OCI-LY7 (cell line): ENCODE measurements around the gene GLIPR1L1. TPM values are rescaled to one million over a fixed set of nuclear protein-coding genes. Genes with fewer than 3 reads are reported as not detected.

Source experiments
- BruUV-seq: library from RNA; stranded (reverse); fragments of 400-500 nt; replicated peaks from 2 replicates; lab custom pipeline; 2021; lab: Mats Ljungman, UMichigan
- CTCF ChIA-PET: fragments of 300-600 bp; sonication (Branson Sonifier 250); formaldehyde crosslinking; loops from one replicate; lab custom pipeline; 2022; ENCODE audit warnings: antibody characterized with exemption; ENCODE audit not compliant: unreplicated experiment; lab: Charles Lee
- POLR2A ChIA-PET: fragments of 300-600 bp; sonication (Branson Sonifier 250); formaldehyde crosslinking; loops from one replicate; lab custom pipeline; 2022; ENCODE audit warnings: antibody characterized with exemption; lab: Charles Lee
- DNase-seq: peaks from one replicate; pipeline ENCODE4 v3.0.0-alpha.2; 2015; ENCODE audit warnings: low spot score
- H2AFZ ChIP-seq: fragments of 200-600 bp; sonication (generic), shearing (Covaris generic); 2 replicates; pipeline ENCODE4 v1.6.1; 2014; ENCODE audit warnings: mild to moderate bottlenecking, antibody characterized with exemption, low read length, moderate library complexity
- H3K27ac ChIP-seq: fragments of 200-600 bp; sonication (generic); 2 replicates; pipeline ENCODE4 v1.5.1; 2014; ENCODE audit warnings: mixed run types, low read depth, mild to moderate bottlenecking, moderate library complexity, low read length, inconsistent platforms; ENCODE audit not compliant: poor library complexity, severe bottlenecking
- H3K36me3 ChIP-seq: fragments of 200-600 bp; sonication (generic); 2 replicates; pipeline ENCODE4 v1.6.1; 2014; ENCODE audit warnings: mild to moderate bottlenecking, antibody characterized with exemption, low read length, moderate library complexity, mixed read lengths; ENCODE audit not compliant: insufficient read depth
- H3K4me1 ChIP-seq: fragments of 200-600 bp; sonication (generic); 2 replicates; pipeline ENCODE4 v1.5.1; 2014; ENCODE audit warnings: mild to moderate bottlenecking, low read length; ENCODE audit not compliant: insufficient read depth, poor library complexity, severe bottlenecking
- H3K4me2 ChIP-seq: fragments of 200-600 bp; sonication (generic); 2 replicates; pipeline ENCODE4 v1.6.1; 2014; ENCODE audit warnings: mild to moderate bottlenecking, low read length
- H3K4me3 ChIP-seq: fragments of 200-600 bp; sonication (generic); 2 replicates; pipeline ENCODE4 v1.5.1; 2014; ENCODE audit warnings: mild to moderate bottlenecking, low read depth, low read length; ENCODE audit not compliant: poor library complexity, severe bottlenecking
- H3K79me2 ChIP-seq: fragments of 200-600 bp; sonication (generic); 2 replicates; pipeline ENCODE4 v1.6.1; 2016; ENCODE audit warnings: low read depth, mild to moderate bottlenecking, low read length, moderate library complexity, mixed read lengths; ENCODE audit not compliant: insufficient read depth
- H3K9me2 ChIP-seq: fragments of 200-600 bp; sonication (generic); 2 replicates; pipeline ENCODE4 v1.6.1; 2016; ENCODE audit warnings: mild to moderate bottlenecking, low read length, mixed read lengths; ENCODE audit not compliant: insufficient read depth
- H3K9me3 ChIP-seq: fragments of 200-600 bp; sonication (generic); 2 replicates; pipeline ENCODE4 v1.6.1; 2014; ENCODE audit warnings: mild to moderate bottlenecking, mixed run types, low read length, mixed read lengths
- H4K20me1 ChIP-seq: fragments of 200-600 bp; sonication (generic); 2 replicates; pipeline ENCODE4 v1.6.1; 2014; ENCODE audit warnings: mild to moderate bottlenecking, antibody characterized with exemption, low read length, moderate library complexity, mixed read lengths; ENCODE audit not compliant: insufficient read depth
- CTCF ChIP-seq: fragments of 200-600 bp; sonication (generic); conservative IDR thresholded peaks from 2 replicates; pipeline ENCODE4 v1.5.1; 2014; ENCODE audit warnings: mild to moderate bottlenecking, antibody characterized with exemption, low read length, moderate library complexity, mixed read lengths
- EZH2phosphoT487 ChIP-seq: fragments of 200-600 bp; sonication (generic); IDR thresholded peaks from 2 replicates; pipeline ENCODE4 v1.6.1; 2018; ENCODE audit warnings: low read depth, borderline replicate concordance, mild to moderate bottlenecking, mixed run types, antibody characterized with exemption, low read length, moderate library complexity, mixed read lengths
- intact Hi-C: fragments of 100-400 bp; cut with micrococcal nuclease; formaldehyde crosslinking; loops from one replicate; pipeline ENCODE4 v1.10.0; 2022; ENCODE audit not compliant: unreplicated experiment
- total RNA-seq, 2 experiments: library from RNA; depleted of rRNA in 1 of 2; stranded (reverse); fragments of >200 nt in 1 of 2; shearing (Covaris generic) in 1 of 2; gene quantifications; 2 replicates each; pipeline ENCODE4 v1.2.3, GENCODE V29; 2014 to 2022

Gene GLIPR1L1
- total RNA-seq, 2 experiments from 2014 or later: not detected

DNA sequence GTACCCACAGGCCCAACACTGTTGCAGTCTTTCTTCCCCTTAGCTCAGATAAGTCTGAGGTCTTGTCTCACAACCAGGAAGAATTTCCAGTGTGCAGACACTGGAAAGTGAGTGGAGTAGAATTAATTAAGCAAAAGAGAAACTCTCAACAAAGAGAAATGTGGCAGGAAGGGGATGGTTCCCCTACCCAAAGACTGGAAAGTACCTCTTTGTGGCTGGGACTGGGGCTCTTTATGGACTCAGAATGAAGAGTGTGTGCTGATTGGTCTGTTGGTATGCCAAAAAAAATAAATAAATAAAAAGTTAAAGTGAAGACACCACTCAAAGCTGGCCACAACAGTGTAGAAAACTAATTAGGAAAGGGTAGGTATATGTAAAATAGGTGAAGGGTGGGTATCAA is 26.4 kb downstream of the GLIPR1L1 start:
- Histone ChIP-seq H3K27ac (no peak overlapping the region), H3K9me2 (no peaks in the 10 kb centered on the region), H3K9me3 (no peaks in the 10 kb centered on the region), H3K36me3 (no peaks in the 10 kb centered on the region), H3K79me2 (no peaks in the 10 kb centered on the region), H2AFZ (no peak overlapping the region), H4K20me1 (no peaks in the 10 kb centered on the region), H3K4me3 (no peak overlapping the region), H3K4me2 (no peak overlapping the region), H3K4me1 (no peaks in the 10 kb centered on the region)
- ChIA-PET CTCF (no interaction called here), POLR2A (no interaction called here)
- intact Hi-C loops: no loop called here
- TF ChIP-seq CTCF (no peak), EZH2phosphoT487 (no peak)
- DNase-seq: no peak
- BruUV-seq: no TSS peak

DNA sequence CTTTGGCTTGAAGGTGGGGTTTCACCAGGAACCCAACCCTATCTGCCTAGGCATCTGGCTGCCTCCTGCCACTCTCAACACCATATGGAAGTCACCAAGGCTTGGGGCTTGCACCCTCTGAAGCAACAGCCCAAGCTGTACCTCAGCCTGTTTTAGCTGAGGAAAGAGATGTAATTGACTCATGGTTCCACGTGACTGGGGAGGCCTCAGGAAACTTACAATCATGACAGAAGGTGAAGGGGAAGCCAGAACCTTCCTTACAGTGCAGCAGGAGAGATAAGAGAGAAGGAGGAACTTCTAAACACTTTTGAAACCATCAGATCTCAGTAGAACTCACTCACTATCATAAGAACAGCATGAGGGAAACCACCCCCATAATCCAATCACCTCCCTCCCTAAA is 26.9 kb downstream of the GLIPR1L1 start:
- Histone ChIP-seq H3K79me2 (no peaks in the 10 kb centered on the region), H3K27ac (no peak overlapping the region), H3K4me1 (no peaks in the 10 kb centered on the region), H2AFZ (no peak overlapping the region), H4K20me1 (no peaks in the 10 kb centered on the region), H3K9me3 (no peaks in the 10 kb centered on the region), H3K4me2 (no peak overlapping the region), H3K9me2 (no peaks in the 10 kb centered on the region), H3K4me3 (no peak overlapping the region), H3K36me3 (no peaks in the 10 kb centered on the region)
- intact Hi-C loops: no loop called here
- no peak for DNase-seq
- ChIA-PET POLR2A (no interaction called here), CTCF (no interaction called here)
- BruUV-seq: no TSS peak
- TF ChIP-seq CTCF: no peak
- TF ChIP-seq EZH2phosphoT487: no peak

DNA sequence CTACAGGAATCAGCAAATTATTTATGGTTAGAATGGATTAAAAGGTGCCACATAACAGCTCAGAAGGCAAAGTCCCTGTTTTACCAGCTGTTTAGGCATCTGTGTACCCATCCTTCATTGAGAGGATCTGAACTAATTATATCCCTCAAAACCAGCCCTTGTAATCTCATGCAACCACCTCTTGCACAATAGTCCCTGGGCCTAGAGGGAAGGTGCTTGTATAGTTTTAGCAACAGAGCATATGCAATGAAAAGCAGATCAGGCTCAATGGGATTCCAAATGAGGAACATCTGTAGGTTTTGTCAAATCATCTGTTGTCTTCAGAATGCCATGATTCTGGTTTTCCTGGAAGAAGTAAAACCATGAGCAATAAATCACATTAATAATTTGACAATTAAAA is 30.4 kb downstream of the GLIPR1L1 start:
- no peak overlapping the region for H3K4me3 ChIP-seq
- TF ChIP-seq CTCF (no peak), EZH2phosphoT487 (no peak)
- H3K9me3 ChIP-seq: no peaks in the 10 kb centered on the region
- no peaks in the 10 kb centered on the region for H3K4me1 ChIP-seq
- H3K27ac ChIP-seq: no peak overlapping the region
- no peaks in the 10 kb centered on the region for H3K79me2 ChIP-seq
- intact Hi-C loops: no loop called here
- BruUV-seq: no TSS peak
- H3K36me3 ChIP-seq: no peaks in the 10 kb centered on the region
- ChIA-PET POLR2A (interaction anchor here (0.7 kb wide), 1 partner anchor 922 kb away, joined by 4 read pairs; no protein-coding TSS in a partner anchor), CTCF (no interaction called here)
- H3K9me2 ChIP-seq: no peaks in the 10 kb centered on the region
- DNase-seq: no peak
- H4K20me1 ChIP-seq: no peaks in the 10 kb centered on the region
- H3K4me2 ChIP-seq: no peak overlapping the region
- H2AFZ ChIP-seq: no peak overlapping the region
